ENCODE data around the gene COMMD1.
"Not testable (repeated sequence)": the region's sequence is repeated elsewhere in the genome, so short reads cannot be mapped to it uniquely, and the experiment has no call there.

GRCh38 chr2:62004428-62004827 lies 99.0 kb downstream of the COMMD1 start:
- TF ChIP-seq YY1 (IDR thresholded peaks at IDR 0.05; ENCODE audit: insufficient read depth, insufficient read length); ZNF274 (IDR thresholded peaks at IDR 0.05; ENCODE audit: low read depth, low read length): not testable (repeated sequence)

Data from NT2/D1 (cell line).